ENCODE data around the gene COL13A1.

The COL13A1 gene

DNA sequence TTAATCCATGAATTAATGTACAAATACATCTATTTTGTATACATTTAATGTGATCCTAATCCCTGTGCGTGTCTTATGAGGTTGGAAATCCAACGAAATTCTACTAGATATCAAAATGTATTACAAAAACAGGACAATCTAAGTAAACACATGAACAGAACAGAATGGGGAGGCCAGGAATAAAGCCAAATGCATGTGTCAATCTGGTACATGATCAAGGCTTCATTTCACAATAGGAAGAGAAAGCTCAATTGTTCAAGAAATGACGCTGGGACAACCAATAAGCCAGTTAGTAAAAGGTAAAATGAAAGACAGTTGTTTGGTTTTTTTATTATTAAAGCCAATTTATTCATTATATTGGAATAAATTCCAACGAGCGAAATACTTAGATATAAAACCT lies 83.0 kb downstream of the COL13A1 start:
- FAIRE-seq, result no peak

DNA sequence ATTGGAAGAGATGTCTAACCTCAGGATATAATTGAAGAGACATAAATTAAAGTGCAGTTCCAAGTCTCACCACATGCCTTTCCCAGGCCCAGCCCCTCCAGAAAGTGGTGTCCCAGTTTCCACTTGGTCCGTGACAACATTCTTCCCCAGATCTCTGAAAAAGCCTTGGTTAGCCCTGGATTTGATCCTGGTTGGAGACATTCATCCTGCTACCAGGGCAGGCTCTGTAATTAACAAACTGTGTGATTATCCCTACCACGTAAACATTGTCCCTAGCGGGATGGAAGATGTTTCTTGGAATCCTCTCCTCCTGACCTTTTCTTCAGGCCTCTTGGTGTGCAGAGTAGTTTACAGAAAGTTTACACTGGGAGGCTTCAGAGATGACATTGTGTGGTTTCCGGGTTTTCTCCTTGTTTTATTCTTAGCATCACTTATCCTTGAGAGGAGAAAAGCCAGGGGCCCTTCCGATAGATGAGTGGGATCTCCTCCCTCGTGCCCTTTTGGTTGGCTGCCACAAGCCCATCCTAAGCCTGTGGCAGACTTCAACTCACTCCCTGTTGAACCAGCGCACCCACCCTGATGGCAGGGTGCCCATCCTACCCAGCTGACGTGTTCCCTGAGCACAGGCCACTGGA lies 83.8 kb downstream of the COL13A1 start:
- FAIRE-seq (no peak), DNase-seq (ENCODE audit: low spot score) (peak; percentile 47)

More for the DNA sequence above, 83.0 kb downstream of the COL13A1 start:
- DNase-seq (ENCODE audit: low spot score), result no peak

DNA sequence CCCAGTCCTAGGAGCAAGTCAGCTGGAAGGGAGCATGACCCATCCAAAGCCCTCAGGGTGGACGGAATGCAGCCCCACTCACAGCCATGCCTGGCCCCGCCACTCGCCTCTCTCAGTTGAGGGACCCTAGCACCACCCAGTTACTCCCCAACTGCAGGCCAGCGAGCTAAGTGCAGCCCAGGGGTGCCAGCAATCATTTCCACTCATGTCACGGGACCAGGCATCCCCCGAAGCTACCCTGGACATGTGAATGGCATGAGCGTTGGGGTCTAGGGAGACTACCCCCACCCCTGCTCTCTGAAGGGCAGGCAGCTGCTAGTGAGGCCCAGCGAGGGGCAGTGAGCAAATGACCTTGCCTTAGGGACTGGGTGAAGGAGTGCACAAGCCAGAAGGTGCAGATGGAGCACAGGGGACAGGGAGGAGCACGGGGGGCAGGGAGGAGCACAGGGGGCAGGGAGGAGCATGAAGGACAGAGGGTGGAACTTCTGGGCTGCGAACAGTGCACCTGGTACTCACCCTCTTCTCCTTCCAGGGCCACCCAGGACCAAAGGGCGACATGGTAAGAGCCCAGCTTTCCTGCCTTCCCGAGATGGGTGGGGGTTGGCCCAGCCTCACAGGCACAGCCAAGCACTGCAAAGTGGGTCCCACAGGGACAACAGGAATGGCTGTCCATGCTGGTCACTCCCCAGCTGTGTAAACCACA lies 87.3 kb downstream of the COL13A1 start:
- FAIRE-seq, result no peak
- DNase-seq (ENCODE audit: low spot score), result no peak

DNA sequence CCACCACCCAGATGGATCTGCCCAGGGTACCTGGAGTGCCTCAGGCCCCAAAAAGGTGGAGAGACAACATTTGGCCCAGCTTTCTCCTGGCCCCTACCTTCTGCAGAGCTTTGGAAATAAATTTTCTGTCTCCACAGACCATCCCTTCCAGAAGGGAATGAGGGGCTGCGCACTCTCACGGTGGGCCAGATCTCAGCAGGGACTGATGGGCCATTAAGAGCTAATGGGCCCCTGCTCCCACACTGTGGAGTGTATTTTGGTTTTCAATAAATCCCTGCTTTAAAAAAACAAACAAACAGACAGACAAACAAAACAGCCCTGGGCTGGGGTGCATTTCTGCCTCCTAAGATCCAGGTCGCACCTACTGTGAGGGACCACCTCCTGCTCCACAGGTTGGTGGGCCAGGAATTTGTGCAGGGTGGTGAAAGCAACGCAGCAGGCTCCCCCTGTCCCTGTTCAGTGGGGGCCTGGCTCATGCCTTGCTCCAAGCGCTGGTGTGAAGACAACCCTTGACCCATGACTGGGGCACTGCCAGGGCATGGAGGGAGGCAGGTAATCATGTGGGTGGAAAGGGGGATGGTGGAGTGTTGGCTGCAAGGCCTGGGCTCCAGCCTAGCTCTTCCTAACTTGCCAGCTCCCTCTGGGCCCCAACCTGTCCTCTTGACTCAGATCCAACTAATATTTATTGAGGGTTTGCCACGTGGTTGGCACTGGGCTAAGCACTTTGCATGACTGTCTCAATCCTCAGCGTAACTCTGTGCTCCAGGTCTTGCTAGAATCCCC lies 88.5 kb downstream of the COL13A1 start:
- DNase-seq (ENCODE audit: low spot score), result no peak
- FAIRE-seq, result peak; percentile 50

DNA sequence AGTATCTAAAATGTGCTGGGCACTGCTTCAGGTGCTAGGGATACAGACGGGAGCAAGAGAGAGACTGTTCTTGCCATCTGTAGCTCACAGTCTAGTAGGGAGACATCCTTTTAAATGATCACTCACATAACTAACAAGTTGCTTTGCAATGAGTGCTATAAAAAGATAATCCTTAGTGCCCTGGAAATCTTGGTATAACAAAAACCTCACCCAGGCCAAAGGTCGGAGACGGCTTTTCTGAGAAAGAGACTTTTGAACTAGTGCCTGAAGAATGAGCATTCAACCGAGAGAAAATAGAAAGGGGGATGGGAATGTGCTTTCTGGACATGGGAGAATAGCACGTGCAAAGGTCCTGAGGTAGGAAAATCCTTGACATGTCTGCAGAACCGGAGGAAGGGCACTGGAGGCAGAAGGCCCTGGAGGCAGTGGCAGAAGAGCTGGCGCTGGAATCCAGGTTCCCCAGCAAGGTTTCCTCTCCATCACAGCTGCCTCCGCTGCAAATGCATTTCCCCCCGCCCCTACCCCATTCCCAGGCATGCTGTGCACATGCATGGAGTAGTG lies 89.4 kb downstream of the COL13A1 start:
- FAIRE-seq (no peak), DNase-seq (ENCODE audit: low spot score) (no peak)

DNA sequence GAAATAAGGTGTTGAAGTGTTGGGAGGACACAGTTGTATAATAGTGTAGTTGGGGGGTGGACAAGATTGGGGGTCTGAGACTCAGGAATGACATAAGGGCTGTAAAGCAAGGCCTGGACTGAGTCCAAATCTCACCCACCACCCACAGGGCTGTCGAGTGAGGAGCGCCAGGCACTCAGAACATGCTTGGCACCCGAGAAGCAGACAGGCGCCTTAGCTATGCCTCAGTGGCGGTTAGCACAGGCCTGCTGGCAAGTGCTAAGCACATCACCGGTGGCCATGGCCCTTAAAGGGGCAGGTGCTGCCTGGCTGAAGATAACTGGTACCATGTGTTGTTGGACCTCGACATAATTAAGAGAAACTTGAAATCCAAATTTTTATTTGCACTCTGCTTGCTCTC lies 90.7 kb downstream of the COL13A1 start:
- DNase-seq (ENCODE audit: low spot score) (no peak), FAIRE-seq (no peak)

DNA sequence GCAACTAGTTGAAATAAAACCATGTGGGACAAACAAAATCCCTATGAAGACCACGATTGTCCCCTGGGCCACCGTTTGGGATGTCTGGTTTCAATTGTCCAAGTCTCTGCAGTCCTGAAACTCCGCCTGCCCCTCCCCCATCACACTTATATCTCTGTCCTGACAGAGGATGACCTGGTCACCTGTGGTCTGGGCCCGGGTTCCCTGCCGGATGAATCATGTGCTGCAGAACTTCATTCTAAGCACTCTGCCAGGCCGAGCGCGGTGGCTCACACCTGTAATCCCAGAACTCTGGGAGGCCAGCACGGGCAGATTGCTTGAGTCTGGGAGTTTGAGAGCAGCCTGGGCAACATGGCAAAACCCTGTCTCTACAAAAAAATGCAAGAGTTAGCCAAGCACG lies 91.1 kb downstream of the COL13A1 start:
- FAIRE-seq (no peak), DNase-seq (ENCODE audit: low spot score) (no peak)

DNA sequence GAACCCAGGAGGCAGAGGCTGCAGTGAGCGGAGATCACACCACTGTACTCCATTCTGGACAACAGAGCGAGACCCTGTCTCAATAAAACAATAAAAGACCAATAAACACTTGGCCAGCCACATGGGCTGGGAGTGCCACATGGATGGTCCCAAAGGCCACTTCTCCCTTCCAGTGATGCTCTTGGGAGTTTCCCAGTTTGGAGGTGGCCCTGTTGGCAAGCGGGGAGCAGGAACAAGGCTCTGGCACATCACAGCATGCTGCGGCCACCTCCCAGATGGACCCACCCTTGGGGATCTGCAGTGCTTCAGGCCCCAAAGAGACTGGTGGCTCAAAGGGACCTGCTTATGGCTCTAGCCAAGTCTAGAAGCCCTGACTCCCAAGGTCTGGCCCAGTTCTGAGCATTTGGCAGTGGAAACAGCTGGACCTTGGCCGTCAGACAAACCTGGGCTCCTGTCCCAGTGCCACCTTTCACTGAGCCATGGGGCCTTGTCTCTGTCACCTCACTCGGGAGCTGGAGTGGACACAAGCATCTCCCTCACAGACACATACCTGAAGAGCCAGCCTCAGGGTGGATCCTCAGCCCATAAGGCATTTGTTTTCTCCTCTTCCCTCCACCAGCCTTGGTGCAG lies 91.7 kb downstream of the COL13A1 start:
- no peak for DNase-seq (ENCODE audit: low spot score)
- no peak for FAIRE-seq

DNA sequence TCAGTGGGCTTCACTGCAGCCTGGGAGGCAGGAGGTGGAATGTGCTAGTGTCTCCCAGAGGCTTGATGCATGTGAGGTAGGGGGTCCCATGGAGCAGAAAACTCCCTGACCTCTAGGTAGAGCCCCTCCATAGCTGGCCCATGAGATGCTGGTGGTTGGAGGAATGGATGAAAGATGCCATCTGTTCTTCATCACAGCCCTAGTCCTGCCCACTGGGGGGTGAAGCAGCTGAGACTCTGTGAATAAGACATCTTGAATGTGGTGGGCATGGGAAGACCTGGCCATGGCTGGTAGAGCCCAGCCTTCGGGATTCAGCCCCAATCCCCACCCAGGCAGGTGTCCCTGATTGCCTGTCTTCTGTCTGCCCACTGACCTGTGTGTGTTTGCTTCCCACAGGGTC lies 92.5 kb downstream of the COL13A1 start:
- no peak for DNase-seq (ENCODE audit: low spot score)
- no peak for FAIRE-seq

DNA sequence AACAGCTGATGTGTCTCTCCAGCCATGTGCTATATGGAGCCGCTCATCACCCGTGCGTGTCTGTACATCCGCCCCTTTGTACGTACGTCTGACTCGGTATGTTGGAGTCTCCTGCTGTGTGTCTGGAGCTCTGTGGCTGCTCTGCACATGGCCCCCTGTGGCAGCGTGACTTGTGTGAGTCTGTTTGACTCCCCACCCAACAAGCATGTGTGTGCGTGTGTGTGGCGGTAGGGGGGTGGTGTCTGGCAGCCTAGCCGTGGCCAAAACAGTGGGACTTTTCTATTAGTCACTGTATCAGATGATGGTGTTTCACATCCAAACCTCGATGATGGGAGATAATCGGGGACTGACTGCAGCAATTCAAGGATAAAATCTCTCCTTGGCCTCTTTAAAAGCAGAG lies 94.1 kb downstream of the COL13A1 start:
- FAIRE-seq, result peak; percentile 17

DNA sequence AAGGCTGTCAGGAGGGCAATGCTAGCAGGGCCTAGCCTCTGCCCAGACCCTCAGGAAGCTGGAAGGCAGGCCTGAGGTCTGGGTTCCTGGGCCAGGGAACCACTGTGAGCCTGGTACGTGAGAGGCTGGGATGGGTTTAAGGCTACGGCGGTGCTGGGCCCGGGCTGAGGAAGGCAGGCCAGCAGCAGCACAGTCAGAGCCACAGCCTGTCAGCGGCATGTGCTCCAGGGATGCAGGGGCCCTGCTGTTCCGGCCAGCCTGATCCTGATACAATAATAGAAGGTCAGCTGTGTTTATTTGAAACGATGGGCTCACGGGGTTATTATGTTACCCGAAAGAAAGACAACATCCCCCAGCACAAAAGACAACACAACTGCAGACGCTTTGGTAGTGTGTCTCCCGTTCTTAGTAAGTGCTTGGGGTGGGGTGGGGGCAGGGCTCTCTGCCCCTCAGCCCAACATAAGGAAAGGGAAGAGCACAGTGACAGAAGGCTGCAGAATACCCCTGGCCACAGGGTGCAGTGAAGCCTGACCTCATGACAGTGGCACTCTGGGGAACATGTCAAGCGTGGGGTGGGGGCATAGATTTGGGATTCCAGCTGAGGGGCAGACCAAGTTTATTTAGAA lies 95.0 kb downstream of the COL13A1 start:
- DNase-seq (ENCODE audit: low spot score), result no peak
- FAIRE-seq, result no peak

More for the DNA sequence above, 94.1 kb downstream of the COL13A1 start:
- no peak for DNase-seq (ENCODE audit: low spot score)

DNA sequence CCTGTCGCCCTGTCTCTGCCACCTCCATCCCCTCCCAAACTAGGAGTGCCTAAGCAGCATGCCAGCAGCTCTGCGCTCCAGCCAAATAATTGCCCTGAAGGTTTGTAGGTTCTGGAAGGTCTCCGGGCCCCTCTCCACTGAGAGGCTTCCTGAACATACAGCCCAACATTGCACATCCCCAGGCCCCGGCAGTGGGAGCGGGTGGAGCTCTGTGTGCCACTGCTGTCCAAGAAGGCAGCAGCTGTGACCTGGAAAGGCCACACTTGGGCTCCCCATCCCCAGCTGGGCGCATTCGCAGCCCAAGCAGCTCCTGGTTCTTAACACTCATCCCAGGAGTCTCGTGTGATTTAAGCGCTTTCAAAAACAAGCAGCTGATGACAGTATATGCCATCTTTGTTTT lies 95.7 kb downstream of the COL13A1 start:
- no peak for FAIRE-seq

DNA sequence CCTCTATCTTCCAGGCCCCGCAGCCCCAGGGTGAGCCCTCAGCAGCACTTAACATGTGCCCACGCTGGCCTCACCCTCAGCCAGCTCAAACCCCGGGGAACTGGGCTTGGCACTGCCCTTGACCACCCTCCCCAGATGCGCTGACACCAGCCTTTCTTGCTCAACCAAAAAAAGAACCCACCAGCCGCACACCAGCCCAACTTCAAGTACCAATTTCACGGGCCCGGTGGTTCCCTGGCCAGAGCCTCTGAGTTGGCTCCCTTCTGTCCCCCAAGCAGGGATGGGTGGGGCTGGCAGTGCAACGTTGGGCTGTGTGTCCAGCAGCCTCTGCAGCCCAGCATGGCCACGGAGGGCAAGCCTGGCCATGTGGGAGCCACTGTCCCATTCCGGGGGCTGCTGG lies 96.3 kb downstream of the COL13A1 start:
- DNase-seq (ENCODE audit: low spot score) (no peak), FAIRE-seq (no peak)

More for the DNA sequence above, 95.7 kb downstream of the COL13A1 start:
- DNase-seq (ENCODE audit: low spot score), result no peak

DNA sequence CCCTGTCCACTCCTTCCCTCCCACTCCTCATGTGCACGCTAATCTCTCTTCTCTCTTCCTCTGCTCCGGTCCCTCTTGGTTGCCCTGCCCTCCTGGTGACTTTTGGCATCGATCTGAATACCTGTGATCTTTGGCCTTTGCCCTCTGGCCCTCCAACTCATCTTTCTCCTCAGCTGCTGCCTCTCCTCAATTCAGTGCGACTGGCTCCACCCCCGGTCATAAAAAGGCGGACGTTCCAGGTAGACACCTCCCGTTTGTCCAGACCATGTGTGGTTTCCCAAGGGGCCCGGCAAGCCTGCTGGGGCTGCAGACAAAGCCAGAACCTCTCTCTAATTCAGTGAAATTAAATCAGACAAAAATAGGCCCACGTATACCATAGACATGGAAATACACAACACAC lies 96.8 kb downstream of the COL13A1 start:
- DNase-seq (ENCODE audit: low spot score) (no peak), FAIRE-seq (no peak)

DNA sequence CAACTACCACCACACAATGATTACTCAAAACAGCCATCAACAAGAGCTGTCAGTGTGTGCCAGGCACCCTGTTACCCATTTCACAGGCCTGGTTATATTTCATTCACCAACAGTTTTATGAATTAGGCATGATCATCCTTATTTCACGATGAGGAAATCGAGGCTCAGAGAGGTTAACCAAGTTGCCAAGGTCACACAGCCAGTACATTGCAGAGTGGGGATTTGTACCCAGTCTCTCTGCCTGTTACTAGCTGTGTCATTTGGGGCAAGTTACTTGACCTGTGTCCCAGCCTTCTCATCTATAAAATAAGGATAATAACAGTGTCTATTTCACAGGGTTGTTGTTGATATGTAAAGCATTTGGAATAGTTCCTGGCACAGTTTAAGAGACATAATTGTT lies 97.2 kb downstream of the COL13A1 start:
- FAIRE-seq (peak; percentile 13), DNase-seq (ENCODE audit: low spot score) (no peak)

DNA sequence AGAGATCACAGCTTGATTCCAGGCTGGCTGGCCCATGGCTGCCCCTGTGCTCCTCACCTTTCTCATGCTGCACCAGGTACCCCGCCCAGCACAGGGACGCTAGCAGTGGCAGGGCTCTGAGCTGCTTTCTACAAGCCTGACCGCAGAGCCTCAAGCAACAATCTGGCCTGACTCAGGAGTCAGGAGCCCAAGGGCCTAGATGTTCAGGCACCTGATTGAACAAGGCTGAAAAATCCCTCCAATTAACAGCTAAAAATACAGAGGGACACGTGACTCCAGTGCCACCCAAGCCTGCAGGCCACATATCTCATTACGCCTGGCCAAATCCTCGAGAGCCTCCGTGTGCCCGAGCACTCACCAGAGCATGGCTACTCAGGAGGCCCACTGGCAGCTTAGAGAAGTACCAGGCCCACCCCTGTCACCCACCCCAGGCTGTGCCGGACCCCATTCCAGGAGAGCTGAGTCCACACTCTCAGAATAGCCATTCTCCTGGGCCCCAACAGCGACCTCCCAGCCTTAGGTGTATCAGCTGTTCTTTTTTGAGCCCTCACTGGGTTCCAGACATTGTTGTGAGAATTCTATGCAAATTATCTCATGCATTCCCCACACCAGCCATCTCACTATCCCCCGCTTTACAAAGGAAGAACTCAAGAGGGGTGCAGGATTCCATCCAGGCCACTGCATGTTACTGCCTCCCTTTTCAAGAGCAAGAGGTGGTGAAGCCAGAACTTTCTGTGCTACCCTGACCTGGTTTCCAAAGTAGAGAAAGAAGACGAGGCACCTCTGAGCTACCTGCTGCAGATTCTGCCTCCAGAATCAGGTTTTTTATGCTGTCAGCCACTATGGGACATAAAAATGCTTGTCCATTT lies 98.3 kb downstream of the COL13A1 start:
- DNase-seq (ENCODE audit: low spot score) (no peak), FAIRE-seq (no peak)

DNA sequence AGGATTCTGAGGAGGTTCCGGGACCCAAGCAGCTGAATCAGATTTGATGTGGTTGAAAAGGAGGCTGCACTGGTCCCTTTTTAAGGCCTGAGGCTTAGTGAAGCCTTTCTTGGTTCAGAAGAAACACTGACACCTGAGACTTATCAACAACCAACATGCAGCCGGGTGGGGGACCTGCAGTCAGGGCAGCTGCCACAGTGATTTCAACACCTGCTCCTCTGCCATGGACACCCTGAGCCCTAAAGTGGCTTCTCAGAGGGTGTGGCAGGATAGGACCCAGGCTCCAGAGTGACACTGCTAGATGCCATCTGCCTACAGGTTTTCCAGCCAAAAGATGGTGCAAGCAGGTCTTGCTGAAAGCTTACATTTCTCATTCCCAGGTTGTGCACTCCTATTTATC lies 99.3 kb downstream of the COL13A1 start:
- DNase-seq (ENCODE audit: low spot score) (no peak), FAIRE-seq (peak; percentile 46)

DNA sequence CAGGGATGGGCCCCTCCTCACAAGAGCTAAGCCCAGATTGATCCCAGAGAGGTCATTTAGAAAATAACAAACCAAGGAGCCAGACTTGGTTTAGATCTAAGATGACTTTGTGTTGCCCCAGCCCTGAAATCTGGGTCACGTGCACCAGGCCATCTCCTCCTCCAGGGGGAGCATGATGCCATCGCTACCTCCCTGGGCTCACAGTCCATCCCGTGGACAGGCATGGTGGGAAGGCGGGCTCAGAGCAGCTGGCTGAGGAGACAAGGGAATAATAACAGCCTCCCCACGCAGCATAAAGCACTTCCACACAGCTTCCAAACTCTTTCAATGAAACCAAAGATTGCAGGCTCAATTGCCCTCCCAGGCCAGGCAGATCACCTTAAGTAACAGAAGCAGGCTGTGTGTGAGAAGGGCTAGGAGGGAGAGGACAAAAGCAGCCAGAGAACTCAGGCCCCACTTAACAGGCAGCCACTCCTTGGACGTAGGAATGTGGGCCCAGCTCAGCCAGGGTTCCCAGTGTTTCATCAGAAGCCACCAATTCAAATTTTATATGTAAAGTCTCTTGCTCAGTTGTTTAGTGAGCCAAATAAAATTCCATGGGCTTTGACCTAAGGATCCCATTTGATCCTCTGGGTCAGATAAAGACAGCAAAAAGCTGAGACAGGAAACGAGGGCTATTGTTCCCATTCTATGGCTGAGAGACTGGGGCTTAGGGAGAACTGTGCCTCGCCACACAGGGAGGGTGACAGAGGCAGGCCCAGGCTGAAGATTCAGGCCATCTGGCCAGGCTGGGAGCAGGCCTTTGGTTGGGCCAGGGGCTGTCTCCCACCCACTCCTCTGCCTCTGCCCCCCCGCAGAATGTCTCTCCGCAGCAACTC lies 100.2 kb downstream of the COL13A1 start:
- FAIRE-seq, result peak; percentile 98
- peak; percentile 87 for DNase-seq (ENCODE audit: low spot score)

DNA sequence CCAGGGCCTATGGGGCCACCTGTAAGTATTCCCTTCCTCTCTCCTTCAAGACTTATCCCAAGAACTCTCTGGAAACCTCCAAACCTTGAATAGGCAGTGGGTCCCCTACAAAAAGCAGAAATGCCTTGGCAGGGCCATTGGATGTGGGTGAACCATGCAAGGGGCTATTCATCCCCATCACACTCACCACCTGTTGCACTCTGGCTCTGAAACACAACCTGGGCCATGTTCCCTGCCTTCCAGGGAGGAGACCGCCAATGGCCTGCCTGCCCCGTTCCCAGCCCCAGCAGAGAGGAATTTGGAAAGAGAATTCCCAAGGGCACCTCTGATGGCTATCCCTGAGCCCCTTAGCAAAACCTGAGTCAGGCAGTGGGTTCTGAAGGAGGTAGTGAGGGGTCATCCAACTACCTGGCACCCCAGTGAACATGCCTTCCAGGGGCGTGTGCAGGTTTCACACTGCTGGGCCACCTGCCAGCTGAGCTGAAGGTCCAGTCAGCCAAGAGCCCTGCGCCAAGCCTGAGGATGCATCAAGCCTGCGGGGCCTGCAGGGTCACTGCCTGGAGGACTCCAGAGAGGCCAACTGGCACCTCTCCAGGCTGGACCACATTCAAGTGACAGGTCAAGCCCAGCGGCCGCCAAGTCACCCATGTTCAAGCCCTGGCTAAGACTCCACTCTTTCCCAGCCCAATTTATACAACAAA lies 101.3 kb downstream of the COL13A1 start:
- DNase-seq (ENCODE audit: low spot score) (no peak), FAIRE-seq (no peak)
